Naive thymus-derived CD8-positive, alpha-beta T cell (primary cell): ENCODE measurements around the gene STMP1. TPM values are rescaled to one million over a fixed set of nuclear protein-coding genes. Genes with fewer than 3 reads are reported as not detected.

Source experiments
- ATAC-seq, 2 donors: fragments of 150-1000 bp; cut with Tn5 transposase in 1 of 2; sonication (Bioruptor Pico), chemical (Tn5 transposase) in 1 of 2; 1 replicate in 1 of 2; 2 replicates in 1 of 2; pipeline ENCODE4 v1.10.0; 2021; ENCODE audit warnings: mild to moderate bottlenecking in 2 of 2, moderate library complexity in 2 of 2
- POLR2A ChIA-PET: fragments of 350-600 bp; sonication (Branson Sonifier 250); formaldehyde crosslinking; loops from one replicate; lab custom pipeline; 2021; ENCODE audit warnings: antibody characterized with exemption; lab: Charles Lee
- DNase-seq, 10 donors: peaks; one replicate each; pipeline versions ENCODE4 v3.0.0 to v3.0.0-alpha.2; 2020 to 2022
- H3K27ac Mint-ChIP-seq, 10 donors: one replicate each; pipeline ENCODE4 v1.8.0; 2020 to 2022; ENCODE audit warnings: mild to moderate bottlenecking in 10 of 10, mixed read lengths in 10 of 10, moderate library complexity in 4 of 10, inconsistent platforms in 1 of 10
- H3K27me3 Mint-ChIP-seq, 5 donors: one replicate each; pipeline ENCODE4 v1.8.0; 2021 to 2022; ENCODE audit warnings: mixed read lengths in 5 of 5
- H3K36me3 Mint-ChIP-seq, 3 donors: one replicate each; pipeline ENCODE4 v1.8.0; 2020 to 2022; ENCODE audit warnings: mixed read lengths in 3 of 3, mild to moderate bottlenecking in 2 of 3, inconsistent platforms in 1 of 3
- H3K4me1 Mint-ChIP-seq, 4 donors: one replicate each; pipeline ENCODE4 v1.8.0; 2021 to 2022; ENCODE audit warnings: mixed read lengths in 4 of 4
- H3K4me3 Mint-ChIP-seq, 10 donors: one replicate each; pipeline ENCODE4 v1.8.0; 2020 to 2022; ENCODE audit warnings: mild to moderate bottlenecking in 10 of 10, mixed read lengths in 10 of 10, moderate library complexity in 6 of 10, inconsistent platforms in 1 of 10
- H3K9me3 Mint-ChIP-seq, 9 donors: one replicate each; pipeline ENCODE4 v1.8.0; 2020 to 2022; ENCODE audit warnings: mixed read lengths in 9 of 9, mild to moderate bottlenecking in 3 of 9, inconsistent platforms in 1 of 9, moderate library complexity in 1 of 9
- polyA plus RNA-seq, 3 donors: library from polyadenylated mRNA; unstranded; fragments of 300-500 nt; fragmentation: Illumina TruSeq; gene quantifications; one replicate each; pipeline ENCODE4 v1.2.3, GENCODE V29; 2021
- total RNA-seq, 8 experiments: library from RNA in 2 of 8; stranded (reverse) in 2 of 8; gene quantifications; one replicate each; pipeline ENCODE4 v1.2.3 and lab custom pipeline; 2021 to 2026

The STMP1 gene
- total and polyA plus RNA-seq, 5 experiments from 2014 or later, result 26.8 to 56.6 (median 46.5) TPM

DNA sequence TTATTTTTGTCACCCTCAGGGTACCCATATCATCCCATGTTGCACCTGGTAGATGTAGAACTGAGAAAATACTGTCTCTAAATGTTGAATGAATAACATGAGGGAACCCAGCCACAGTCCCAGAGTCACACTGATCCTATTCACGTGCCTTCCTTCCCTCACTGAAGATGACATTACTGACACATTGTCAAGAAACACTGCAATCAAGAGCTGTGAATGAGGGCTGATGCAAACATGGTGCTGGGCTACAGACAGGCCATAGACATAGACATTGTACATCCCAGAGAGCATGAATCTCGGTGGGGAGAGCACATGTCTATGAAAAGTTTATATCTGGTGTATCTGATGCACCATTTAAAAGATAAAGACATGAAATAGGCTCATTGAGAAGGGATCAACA is 55.9 kb downstream of the STMP1 start:
- ATAC-seq (no peak), DNase-seq (no peak)
- H3K4me3 Mint-ChIP-seq, result no peak overlapping the region
- H3K27me3 Mint-ChIP-seq, result peaks cover 16 to 44% (median 36%) of the 10 kb centered on the region in 5 donors
- H3K9me3 Mint-ChIP-seq, result no peaks in the 10 kb centered on the region
- H3K36me3 Mint-ChIP-seq, result no peaks in the 10 kb centered on the region
- peaks cover 0 to 2% (median 0%) of the 10 kb centered on the region in 4 donors for H3K4me1 Mint-ChIP-seq
- H3K27ac Mint-ChIP-seq, result no peak overlapping the region
- POLR2A ChIA-PET, result no interaction called here

DNA sequence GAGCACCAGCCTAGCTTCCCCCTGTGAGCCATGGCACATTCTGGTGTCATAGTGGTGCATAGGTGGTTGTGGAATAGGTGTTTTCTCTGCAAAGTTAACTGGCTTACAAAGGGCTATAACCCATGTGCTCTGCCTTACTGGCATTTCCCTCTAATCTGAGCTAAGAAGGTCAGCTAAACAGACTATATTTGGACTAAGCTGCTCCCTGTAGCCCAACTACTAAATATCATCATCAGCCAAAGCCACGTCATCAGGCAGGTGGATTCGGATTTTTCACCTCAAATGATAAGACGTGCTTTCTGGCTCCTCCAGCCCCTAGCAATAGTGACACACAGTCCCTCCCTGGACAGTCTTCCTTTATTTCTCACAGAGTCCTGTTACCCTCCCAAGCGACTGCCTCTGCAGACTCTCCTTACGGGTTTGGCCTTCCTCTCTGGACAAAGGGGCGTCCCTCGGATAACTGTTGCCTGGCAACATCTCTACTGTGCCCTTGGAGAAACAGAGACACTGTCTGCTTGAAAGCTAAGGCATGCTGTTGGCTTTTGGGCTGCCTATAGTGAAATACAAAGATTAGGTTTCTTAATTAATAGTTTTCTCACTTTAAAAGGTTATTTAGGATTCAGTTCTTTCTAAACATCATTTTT is 56.6 kb downstream of the STMP1 start:
- H3K27me3 Mint-ChIP-seq, result peaks cover 16 to 44% (median 40%) of the 10 kb centered on the region in 5 donors
- H3K36me3 Mint-ChIP-seq, result no peaks in the 10 kb centered on the region
- no peak for ATAC-seq
- H3K9me3 Mint-ChIP-seq, result no peaks in the 10 kb centered on the region
- no peak overlapping the region for H3K4me3 Mint-ChIP-seq
- peaks cover 0 to 2% (median 0%) of the 10 kb centered on the region in 4 donors for H3K4me1 Mint-ChIP-seq
- no peak overlapping the region for H3K27ac Mint-ChIP-seq
- no peak for DNase-seq
- POLR2A ChIA-PET, result no interaction called here

DNA sequence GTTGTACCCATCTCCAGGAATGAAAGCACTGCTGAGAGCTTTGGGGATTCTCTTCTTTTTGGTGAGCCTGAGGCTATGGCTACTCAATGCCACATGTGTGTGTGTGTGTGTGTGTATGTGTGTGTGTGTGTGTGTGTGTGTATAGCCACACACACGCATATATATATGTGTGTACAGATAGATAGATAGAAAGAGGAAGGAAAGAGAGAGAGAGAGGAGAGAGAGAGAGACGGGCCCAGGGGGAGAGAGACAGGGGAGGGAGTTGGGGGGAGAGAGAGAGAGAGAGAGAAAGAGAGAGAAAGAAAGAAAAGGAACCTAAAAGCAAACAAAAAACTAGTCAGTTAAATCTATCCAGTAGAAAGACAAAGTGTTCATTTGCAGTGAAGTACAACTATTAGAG is 57.4 kb downstream of the STMP1 start:
- no peaks in the 10 kb centered on the region for H3K36me3 Mint-ChIP-seq
- no peak for ATAC-seq
- POLR2A ChIA-PET, result no interaction called here
- no peak overlapping the region for H3K27ac Mint-ChIP-seq
- no peaks in the 10 kb centered on the region for H3K9me3 Mint-ChIP-seq
- no peak overlapping the region for H3K4me3 Mint-ChIP-seq
- H3K27me3 Mint-ChIP-seq, result peaks cover 16 to 44% (median 42%) of the 10 kb centered on the region in 5 donors
- no peak for DNase-seq
- H3K4me1 Mint-ChIP-seq, result peaks cover 0 to 2% (median 0%) of the 10 kb centered on the region in 4 donors

DNA sequence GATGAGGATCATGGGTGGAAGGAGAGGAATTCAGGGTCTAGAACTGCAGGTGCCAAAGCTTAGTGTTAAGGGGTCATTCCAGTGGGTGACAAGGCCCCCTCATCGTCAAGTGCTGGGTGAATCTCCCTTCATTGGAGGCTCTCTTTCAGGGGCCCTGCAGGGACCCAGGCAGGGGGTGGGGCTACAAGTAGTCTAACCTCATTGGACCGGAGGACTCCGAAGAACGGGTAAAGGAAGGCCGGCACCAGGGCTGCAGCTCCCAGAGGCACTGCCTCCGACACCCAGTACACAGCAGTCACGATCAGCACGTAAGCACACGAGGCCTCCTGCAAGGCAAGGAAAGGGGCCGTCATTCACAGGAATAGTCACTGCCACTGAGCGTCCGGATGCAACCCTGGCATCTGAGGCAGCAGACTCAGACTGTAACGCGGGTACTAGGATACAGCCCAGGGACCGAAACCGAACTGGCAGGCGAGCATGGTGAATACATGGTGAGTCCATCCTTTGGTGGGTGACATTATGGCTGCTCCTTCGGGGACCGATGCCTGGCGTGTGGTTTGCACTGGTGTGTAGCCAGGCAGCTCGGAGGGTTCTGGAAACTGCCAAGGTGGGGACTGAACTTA is 59.0 kb downstream of the STMP1 start:
- Mint-ChIP-seq H3K36me3 (no peaks in the 10 kb centered on the region), H3K4me1 (peaks cover 0 to 2% (median 0%) of the 10 kb centered on the region in 4 donors), H3K4me3 (no peak overlapping the region), H3K27me3 (peaks cover 20 to 47% (median 44%) of the 10 kb centered on the region in 5 donors), H3K9me3 (no peaks in the 10 kb centered on the region), H3K27ac (no peak overlapping the region)
- POLR2A ChIA-PET, result no interaction called here
- no peak for ATAC-seq
- no peak for DNase-seq

DNA sequence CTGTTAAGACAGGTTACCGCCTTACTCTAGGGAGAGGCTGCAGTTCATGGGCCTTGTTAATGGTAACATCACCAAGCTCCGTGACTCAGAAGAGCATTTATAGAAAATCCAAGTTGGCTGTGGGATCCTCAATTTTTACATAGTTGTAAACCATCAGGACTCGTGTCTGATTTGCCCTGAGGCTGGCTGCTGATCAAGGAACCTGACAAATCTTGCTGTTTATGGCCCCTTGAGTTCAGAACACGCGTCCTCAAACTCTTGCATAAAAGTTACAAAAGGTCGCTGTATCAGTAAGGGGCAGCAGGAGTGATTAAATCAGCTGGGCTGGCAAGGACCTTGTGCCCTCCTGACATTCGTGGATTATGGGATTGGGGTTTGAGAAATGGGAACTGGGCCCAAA is 61.1 kb downstream of the STMP1 start:
- DNase-seq, result no peak
- H3K9me3 Mint-ChIP-seq, result no peaks in the 10 kb centered on the region
- no peak for ATAC-seq
- POLR2A ChIA-PET, result no interaction called here
- no peak overlapping the region for H3K4me3 Mint-ChIP-seq
- H3K27me3 Mint-ChIP-seq, result peaks cover 16 to 49% (median 36%) of the 10 kb centered on the region in 5 donors
- no peaks in the 10 kb centered on the region for H3K36me3 Mint-ChIP-seq
- H3K27ac Mint-ChIP-seq, result no peak overlapping the region
- H3K4me1 Mint-ChIP-seq, result peaks cover 0 to 2% (median 0%) of the 10 kb centered on the region in 4 donors

Other genes starting within 250 kb of the STMP1 start
- gene CNOT4, start 152.4 kb upstream of the STMP1 start, total RNA-seq, result 10 to 100 TPM; 31.8 to 42.2 TPM
- 10 to 100 TPM; 11.9 to 19.6 (median 15.4) TPM for gene CNOT4, start 152.4 kb upstream of the STMP1 start, polyA plus RNA-seq
- 10 to 100 TPM; 73.7 to 77.8 TPM for gene NUP205, start 104.6 kb upstream of the STMP1 start, total RNA-seq
- gene NUP205, start 104.6 kb upstream of the STMP1 start, polyA plus RNA-seq, result 10 to 100 TPM; 20.5 to 24.9 (median 22.2) TPM
- not detected for gene SLC13A4, start 65.7 kb downstream of the STMP1 start, total RNA-seq
- under 1 TPM in 2 of 3 donors, not detected in 1; 0.13 to 0.25 TPM for gene SLC13A4, start 65.7 kb downstream of the STMP1 start, polyA plus RNA-seq
- not detected for gene FAM180A, start 86.3 kb downstream of the STMP1 start, total RNA-seq
- gene FAM180A, start 86.3 kb downstream of the STMP1 start, polyA plus RNA-seq, result not detected